C4-2B (cell line): ENCODE data around the gene GHRL.

Experiments used
- CTCF ChIP-seq: fragments of 450-650 bp; conservative IDR thresholded peaks from 2 replicates; pipeline ENCODE4 v1.5.1; 2017; ENCODE audit warnings: mild to moderate bottlenecking
- ZFX ChIP-seq: fragments of 450-650 bp; IDR thresholded peaks from 2 replicates; pipeline ENCODE4 v1.6.1; 2017

- TF ChIP-seq ZFX (no peak), CTCF (no peak)
Observed at GRCh38 chr3:10340046-10340445, 47.3 kb upstream of the GHRL start.
